ENCODE results near the gene SURF1.

- TF ChIP-seq POLR2A (IDR thresholded peaks at IDR 0.05; ENCODE audit: extremely low read depth, insufficient read length) (peak; percentile 75), MYC (IDR thresholded peaks at IDR 0.05; ENCODE audit: low read depth, low read length) (peak; percentile 97), CTCF (IDR thresholded peaks at IDR 0.05; ENCODE audit: low read depth, low read length) (no peak)
Observed at GRCh38 chr9:133335924-133336811, 20.1 kb downstream of the SURF1 start, which contains the start of gene SURF6.

Data from NB4 (cell line).